HG02973 (cell line): ENCODE data around the gene LSP1.

Source experiments
- ATAC-seq: cut with Tn5 transposase; IDR thresholded peaks from one replicate; pipeline ENCODE4 v1.9.1; 2021; ENCODE audit warnings: moderate library complexity; ENCODE audit not compliant: unreplicated experiment

LSP1 gene

DNA sequence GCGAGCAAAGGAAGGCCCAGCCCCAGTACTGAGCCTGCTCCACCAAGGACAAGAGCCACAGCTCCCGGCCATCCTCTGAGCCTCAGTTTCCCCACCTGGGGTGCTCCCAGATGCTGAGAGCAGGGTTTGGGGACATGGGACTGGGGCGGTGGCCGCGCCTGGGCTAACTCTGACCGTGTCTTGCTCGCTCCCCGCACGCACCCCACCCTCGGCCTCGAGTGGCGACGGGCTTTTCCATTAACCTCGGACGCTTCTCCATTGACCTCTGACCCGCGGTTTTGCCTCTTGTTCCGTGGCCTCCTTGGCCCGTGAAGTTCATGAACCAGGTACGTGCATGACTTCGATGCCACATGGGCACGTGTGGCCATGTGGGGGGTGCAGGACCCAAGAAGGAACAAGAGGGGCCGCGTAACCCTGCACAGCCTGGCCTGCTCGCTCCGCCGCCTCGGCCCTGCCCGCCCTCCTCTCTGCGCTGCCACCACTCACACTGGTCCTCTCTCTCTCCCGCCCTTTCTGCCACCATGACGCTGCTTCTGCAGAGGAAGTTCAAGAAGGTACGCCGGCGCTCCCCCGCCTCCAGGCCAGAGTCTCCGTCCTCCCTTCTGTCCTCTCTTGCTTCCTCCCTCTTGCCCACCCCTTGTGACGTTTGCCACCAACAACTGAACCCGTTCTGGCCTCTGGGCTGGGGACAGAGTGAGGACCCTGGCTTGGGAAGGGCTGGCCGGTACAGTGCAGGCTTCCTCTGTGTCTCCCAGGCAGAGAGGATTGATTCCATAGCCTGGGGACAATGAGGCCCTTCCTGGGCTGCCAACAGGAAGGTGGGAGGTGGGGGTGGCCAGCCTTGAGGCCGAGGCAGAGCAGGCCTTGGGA is 73.5 kb downstream of the LSP1 start:
- no peak for ATAC-seq

DNA sequence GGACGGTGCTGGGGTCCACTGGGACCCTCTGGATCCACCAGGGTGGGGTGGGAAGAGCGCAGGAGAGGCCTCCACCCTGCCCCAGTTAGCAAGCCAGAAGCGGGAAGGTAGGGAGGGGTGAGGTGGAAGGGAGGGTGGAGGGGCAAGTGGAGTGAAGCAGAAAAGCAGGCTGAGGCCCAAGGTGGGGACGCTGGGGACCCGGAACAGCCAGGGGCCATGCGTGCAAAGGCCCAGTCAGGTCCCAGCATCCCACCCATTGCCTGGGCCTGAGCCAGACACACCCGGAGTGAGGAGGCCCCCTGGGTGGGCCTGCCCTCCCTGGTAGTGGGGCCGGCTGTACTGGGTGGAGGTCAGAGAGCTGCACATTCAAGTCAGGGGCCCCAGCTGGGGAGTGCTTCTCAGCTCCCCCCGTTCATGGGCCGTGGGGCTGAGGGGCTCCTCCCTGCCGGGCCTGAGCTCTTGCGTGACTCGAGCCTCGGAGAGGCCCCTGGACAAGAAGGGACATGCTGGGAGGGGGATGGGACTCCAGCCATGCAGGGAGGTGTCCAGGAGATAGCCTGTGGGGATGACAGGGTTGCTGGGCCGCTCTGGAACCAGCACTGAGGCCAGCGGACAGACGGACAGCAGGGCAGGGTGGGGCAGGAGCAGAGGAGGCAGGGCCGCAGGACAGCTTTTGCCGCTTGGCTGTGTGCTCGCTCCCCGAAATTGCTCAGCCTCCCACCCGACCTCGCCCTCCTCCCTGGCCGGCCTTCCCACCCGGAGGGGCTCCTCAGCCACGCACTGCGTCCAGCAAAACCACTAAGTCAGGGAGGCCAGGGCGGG is 74.4 kb downstream of the LSP1 start:
- no peak for ATAC-seq

DNA sequence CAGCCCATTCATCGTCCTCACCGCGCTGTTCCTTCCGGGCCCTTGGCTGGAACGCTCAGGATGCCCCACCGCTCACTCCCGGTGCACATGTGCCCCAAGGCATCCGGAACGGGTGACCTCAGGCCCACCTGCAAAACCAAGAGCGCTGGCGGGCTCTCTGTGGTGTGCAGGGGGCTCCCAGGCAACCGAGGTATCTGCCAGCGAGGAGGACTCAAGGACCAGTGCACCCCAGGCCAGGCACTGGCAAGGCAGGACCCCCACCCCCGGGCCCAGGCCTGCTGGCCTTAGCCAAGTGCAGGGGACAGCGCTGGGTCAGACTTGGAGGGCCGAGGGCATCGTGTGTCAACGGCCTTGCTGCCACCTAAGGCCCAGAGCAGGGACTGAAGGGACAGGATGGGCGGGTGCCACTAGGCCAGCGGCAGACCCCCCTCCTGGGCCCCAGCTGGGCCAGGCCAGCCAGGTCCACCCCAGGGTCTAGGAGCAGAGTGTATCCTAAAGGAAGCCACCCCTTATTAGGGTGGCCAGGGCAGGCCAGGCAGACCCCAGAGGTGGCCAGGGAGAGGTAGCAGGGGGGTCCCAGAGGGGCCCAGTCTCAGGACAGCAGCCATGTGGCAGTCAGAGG is 75.1 kb downstream of the LSP1 start:
- no peak for ATAC-seq

DNA sequence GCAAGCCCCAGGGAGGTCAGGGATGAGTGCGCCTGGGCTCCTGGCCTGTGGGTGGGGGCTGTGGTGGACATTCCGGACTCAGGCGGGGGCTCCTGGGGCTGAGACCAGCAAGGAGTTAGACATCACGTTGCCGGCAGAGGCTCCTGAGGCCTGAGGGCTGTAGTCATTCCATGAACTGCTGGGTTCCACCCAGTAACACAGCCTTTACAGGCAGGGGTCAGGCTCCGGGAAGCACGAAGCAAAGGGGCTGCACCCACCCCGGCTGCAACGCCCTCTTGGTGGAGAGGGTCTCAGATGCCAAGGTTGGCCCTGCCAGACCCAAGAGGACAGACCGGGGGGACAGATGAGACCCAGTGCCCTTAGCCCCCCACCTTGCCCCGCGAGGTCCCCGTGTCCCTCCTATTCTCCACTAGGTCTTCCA is 75.6 kb downstream of the LSP1 start:
- no peak for ATAC-seq

DNA sequence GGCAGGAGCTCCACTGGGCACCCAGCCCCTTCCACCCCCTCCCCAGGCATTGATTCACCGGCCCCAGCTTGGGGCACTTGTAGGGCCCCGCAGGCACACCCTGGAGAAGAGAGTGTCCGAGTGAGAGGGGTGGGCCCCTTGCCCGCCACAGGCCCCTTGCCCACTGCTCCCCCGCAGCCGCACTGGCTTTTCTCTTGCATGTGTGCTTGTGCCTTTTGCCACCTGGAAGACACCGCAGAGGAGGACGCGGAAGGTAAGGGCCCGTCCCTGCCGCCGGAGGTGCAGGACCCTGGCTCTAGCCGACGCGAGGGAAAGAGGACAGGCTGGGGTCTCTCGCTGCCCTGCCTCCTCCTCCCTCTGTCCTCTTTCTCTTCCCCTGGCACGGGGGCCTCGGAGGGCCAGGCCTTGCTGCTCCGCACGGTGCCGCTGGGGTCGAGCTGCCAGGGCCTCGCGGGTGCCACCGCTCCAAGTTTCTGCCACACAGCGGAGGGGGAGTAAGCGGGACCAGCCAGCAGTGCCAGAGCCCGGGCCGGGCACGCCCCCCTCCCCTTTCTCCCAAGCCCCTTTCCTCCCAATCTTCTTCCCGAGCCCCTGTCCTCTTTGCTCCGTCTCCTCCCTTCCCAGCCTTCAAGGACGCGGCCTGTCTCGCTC is 76.1 kb downstream of the LSP1 start:
- no peak for ATAC-seq

DNA sequence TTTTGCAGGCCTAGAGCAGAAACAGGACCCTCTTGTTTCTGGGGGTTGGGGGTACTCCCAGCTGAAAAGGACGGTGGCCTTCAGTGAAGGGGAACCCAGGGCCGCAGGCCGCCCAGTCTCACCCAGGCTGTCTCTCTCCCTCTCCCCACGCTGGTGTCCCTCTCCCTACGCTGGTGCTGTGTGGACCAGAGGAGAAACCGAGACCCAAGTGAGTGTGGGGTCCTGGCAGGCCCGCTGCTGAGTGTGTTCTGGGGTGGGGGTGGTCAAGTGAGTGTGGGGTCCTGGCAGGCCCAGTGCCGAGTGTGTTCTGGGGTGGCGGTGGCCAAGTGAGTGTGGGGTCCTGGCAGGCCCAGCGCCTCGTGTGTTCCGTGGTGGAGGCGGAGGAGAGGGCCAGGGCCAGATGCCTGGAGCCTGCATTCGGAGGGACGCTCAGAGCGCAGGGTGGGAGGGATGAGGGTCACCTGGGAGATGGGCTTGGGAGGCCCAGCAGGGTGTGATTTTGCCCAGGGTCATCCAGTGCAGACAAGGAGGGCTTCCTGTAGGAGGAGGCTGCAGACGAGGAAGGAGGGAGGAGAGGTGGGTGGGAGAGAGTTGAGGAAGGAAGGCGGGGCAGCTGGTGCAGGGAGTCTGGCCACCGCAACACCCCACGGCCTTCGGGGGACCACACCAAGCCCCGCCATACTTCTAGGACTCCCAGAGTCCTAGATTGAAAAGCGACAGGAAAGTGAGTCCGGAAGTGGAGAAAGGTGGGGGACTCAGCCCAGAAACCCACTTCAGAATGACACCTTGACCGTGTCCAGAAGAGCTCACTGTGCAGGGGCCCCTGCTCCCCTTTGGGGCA is 77.0 kb downstream of the LSP1 start:
- ATAC-seq: no peak

DNA sequence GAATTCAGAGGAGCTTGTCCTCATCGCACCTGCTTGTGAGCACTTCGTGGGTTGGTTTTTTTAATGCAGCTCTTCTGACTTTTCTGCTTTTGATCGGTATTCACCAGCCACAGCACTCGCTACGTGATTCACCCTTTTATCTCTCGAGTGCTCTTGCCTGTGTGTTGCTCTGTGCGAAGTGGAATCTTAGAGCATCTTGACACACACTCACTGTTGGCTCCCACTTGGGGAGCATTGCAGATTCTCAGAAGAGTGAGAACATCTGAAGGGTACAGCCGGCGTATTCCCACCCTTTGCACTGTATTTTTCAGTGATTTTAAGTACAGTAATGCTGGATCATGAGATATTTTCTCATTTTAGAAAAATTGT is 77.6 kb downstream of the LSP1 start:
- ATAC-seq: no peak

DNA sequence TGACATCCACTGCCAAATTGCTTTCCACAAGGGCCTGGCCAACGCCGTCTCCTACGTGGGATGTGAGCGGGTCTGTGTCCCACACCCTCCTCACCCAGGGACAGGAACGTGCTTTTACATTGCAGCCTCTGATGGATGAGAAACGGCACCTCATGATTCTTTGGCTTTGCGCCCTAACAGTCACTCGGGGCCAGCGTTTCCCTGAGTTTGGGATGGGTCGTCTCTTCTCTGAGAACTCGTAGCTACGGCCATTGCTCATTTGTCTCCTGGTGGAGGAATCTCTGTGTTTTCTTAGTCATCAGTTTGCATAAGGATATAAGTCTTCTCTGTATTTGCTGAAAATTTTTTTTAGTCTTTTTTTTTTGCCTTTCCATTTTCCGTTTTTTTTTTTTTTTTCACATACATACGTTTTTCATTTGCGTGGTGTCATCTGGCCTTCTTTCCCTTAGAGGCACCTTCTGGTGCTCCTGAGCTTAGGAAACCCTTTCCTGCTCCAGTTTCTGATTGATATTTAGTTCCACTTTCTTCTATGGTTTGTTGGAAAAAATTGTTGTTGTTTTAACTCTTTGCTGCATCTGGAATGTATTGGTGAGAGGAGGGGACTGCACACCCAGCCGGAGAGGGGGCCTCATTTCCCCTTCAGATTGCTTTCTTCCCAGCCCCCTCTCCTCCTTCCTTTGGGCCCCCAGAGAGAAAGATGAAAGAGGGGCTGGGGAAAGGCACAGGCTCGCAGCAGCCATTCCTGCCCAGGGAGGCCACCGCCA is 78.6 kb downstream of the LSP1 start:
- ATAC-seq: no peak

DNA sequence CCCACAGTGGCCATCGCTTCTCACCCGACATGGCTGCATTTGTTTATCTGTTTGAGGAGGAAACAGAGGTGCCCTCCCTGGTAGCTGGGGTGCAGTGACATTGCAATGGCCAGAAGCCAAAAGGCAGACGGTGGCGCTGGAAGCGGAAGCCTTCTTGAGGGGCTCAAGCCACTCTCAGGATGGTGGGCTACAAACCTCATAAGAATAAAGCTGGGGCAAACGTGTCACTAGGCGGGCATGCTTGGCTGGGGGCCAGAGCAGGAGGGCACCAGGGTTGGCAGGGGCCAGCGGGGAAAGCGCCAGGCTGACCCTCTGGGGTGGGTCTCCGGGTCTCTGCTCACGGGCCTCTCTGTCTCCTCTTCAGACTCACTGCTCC is 79.2 kb downstream of the LSP1 start:
- no peak for ATAC-seq

DNA sequence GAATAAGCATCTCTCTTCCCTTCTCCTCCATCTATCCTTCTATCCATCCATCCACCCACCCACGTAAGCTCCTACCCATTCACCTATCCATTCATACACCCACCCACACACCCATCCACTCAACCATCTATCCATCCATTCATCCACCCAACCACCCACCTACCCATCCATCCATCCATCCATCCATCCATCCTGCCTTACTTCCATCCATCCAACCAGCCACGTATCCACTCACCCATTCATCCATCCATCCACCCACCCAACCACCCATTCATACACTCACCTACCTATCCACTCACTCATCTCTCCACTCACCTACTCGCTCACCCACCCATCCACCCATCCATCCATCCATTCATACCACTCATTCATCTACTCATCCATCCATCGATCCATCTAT is 79.8 kb downstream of the LSP1 start:
- no peak for ATAC-seq

DNA sequence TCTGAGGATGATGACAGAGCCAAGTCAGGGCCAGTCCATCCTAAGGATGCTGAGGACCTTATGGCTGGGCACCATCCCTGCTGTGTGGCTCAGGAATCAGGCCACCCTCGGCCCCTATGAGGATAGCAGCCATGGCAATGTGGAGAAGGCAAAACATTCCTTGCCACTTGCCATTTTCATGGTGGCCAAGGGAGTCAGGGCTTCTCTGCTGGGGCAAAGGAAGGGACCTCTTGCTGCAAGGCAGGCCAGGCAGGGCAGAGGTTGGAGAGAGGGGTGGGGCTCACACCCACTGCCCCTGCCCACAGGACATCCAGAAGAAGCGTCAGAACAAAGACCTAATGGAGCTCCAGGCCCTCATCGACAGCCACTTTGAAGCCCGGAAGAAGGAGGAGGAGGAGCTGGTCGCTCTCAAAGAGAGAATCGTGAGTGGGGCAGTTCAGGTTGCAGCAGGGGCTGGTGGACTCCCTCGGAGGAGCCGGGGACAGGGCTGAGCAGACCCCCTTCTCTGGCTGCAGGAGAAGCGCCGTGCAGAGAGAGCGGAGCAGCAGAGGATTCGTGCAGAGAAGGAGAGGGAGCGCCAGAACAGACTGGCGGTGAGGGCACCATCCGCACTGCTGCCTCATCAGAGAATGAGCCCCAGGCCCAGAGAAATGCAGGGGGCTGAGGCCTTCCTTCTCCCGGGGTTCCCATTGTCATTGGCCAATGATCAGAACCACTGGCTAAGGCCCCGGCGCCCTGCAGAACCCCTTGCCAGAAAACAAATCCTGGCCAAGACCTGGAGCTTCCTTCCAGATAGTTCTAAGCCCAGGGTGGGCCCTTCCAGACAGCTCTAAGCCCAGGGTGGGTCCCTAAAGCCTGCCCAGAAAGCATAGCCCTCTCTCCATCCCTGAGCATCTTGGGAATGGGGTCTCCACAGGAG is 80.8 kb downstream of the LSP1 start:
- ATAC-seq: no peak

DNA sequence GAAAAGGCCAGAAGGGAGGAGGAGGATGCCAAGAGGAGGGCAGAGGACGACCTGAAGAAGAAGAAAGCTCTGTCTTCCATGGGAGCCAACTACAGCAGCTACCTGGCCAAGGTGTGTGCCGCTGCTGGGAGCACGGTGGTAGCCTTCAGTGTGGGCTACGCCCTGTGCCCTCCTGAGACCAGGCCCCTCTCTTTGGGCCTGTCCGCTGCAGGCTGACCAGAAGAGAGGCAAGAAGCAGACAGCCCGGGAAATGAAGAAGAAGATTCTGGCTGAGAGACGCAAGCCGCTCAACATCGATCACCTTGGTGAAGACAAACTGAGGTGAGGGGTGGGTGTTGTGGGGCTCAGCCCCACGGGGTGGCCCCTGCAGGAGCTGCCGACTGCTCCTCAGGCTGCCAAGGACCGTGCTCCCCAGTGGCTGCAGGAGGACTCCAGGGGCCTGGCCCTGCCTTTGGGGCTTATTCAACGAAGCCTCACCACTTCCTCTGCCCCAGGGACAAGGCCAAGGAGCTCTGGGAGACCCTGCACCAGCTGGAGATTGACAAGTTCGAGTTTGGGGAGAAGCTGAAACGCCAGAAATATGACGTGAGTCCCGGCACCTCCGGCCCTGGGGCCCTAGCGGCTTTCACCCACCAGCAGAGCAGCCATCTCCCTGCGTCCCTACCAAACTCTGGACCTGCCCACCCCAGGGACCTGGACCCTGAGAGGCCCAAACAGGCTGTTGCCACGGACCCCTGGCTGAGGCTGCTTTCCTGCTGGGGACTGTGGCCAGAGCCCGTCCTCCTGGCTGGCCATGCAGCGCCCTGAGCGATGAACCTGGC is 81.7 kb downstream of the LSP1 start:
- ATAC-seq: no peak

DNA sequence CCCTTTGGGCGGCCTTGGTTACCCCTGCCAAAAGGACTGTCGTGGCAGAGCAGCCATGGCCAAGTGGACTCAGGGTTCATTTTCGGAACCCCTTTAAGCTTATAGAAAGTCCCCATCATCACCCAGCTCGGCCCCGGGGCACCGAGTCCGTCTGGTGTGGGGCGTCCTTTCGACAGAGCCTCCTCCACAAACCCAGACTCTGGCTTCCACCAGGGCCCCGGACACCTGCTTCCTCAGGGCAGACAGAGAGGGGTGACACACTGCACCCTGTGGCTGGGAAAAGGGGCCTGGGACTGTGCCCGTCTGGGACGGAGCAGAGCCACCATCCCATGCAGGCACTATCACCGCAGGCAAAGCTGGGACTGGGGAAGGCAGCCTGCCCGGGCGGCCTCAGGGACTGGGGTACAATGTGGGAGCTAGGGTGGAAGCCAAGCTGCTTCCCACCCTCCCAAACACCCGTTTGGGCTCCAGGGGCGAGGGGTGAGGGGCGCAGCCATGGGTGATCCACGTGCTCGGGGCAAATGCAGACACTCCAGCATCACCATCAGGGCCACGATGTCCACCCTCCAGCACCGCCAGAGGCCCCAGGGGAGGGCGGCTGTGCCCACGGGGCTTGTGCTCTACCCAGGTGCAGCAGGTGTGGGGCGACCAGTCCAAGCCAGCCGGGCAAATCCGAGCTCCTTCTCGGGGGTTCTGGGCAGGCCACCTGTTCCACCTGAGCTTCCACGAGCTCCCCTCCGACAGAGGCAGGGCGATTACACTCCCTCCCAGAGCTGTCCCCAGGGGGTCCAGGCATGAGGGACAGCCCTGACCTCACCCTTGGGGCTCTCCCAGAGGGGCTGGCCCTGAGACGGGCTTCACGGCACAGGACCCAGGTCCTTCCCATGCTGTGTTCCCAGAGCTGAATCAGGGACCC is 82.5 kb downstream of the LSP1 start:
- no peak for ATAC-seq

DNA sequence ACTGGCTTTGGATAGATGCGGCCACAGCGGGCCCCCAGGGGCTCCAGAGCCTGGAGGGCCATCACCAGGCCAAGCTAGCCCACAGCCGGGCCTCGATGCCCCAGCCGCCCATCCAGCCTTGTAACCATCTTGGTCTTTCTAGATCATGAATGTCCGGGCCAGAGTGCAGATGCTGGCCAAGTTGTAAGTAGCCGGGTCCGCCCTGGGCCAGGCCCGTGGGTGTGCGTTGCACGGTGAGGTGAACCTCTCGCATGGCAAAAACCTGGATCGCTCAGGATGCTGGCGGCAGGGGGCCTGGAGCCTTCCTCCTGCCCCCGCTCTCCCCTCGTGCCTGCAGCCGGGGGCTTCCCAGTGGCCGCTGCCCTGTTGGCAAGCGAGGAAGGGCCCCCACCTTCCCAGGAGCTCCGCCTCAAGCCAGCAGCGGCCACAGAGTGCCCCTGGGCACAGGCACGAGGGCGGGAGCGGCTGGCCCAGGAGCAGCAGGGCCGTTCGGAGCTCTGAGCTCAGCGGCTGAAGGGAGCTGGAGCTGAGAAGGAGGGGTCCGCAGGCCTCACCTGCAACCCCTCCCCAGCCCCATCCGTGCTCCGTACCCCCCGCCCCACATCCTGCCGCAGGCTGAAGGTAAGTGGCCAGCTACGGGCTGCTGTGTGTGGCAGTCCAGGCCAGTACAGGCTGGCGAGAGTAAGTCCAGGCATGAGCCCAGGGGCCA is 83.3 kb downstream of the LSP1 start:
- ATAC-seq: no peak

DNA sequence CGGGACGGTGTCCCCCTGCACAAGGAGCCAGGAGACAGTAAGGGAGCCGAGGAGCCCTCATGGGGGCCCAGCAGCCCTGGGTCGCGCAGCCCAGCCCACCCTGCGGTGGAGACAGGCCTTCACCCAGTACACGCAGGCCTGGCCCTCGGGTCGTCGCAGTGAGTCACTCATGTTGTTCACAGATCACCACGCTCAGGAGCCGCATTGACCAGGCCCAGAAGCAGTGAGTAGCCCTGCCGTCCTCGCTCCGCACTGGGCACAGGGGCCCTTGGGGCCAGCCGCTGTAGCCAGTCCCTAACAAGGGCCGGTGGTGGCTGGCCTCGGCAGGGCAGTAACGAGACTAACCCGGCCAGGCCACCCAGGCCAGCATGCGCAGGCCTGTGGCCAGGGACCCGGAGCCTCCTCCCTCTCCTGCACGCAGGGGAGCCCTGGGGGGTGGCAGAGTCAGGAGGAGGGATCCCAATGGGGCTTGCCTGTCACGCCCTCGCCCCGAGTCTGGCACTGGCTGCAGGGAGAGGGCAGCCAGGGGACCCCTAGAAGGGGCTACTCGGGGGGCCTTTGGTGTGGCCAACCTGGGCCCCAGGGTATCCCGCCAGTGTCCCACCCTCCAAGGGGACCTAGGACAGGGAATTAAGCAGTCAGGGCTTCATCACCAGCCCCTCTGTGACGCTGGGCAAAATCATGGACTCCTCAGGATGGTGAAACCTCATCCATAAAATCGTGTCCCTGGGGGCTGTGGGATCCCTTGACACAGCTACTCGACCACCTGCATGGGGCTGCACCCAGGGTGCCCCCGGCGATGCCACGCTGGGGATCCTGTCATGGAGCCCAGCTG is 84.1 kb downstream of the LSP1 start:
- ATAC-seq: no peak
